Lower leg skin (tissue), 4 donors: ENCODE measurements around the gene NRSN1. TPM values are rescaled to one million over a fixed set of nuclear protein-coding genes. Genes with fewer than 3 reads are reported as not detected.
A peak's percentile ranks its signal among the peaks of the same experiment; 100 is the strongest.

Experiments
- DNase-seq, 2 donors: peaks; one replicate each; pipeline ENCODE4 v3.0.0-alpha.2; 2019; ENCODE audit warnings: low spot score in 2 of 2
- H3K4me3 ChIP-seq: fragments of 200-600 bp; sonication (generic); 2 replicates; pipeline ENCODE4 v1.5.1; 2017; ENCODE audit warnings: mild to moderate bottlenecking, low read depth; ENCODE audit not compliant: poor library complexity, severe bottlenecking
- CTCF ChIP-seq, 3 donors: fragments of 450-650 bp; IDR thresholded peaks; one replicate each; pipeline ENCODE4 v1.5.1; 2016; ENCODE audit warnings: antibody characterized with exemption in 3 of 3, mild to moderate bottlenecking in 3 of 3, moderate library complexity in 2 of 3
- POLR2A ChIP-seq, 2 donors: fragments of 450-650 bp; IDR thresholded peaks; one replicate each; pipeline ENCODE4 v1.6.1; 2016 to 2017; ENCODE audit warnings: antibody characterized with exemption in 2 of 2, mild to moderate bottlenecking in 1 of 2, moderate library complexity in 1 of 2
- WGBS, 2 donors: methylation state at CpG; one replicate each; pipeline ENCODE4 v1.1.5; 2018; 5-methylcytosine and 5-hydroxymethylcytosine counted together
- intact Hi-C: fragments of 100-400 bp; cut with DNase I; formaldehyde crosslinking; loops from one replicate; pipeline ENCODE4 v1.15.0; 2023; ENCODE audit warnings: low total_unique reads
- total RNA-seq, 4 donors: library from RNA; depleted of rRNA; stranded (reverse); fragments of >200 nt; gene quantifications; one replicate each; pipeline ENCODE4 v1.1.0, GENCODE V29; 2016

The NRSN1 gene
- total RNA-seq, 4 donors from 2014 or later, result not detected

GRCh38 chr6:24122139-24122538 is 3.9 kb upstream of the NRSN1 start:
- no peak for DNase-seq
- WGBS, 2 donors, result 48 to 56% methylated on average over 7 of the region's 7 CpGs
- intact Hi-C loops, result no loop called here
- no peak for TF ChIP-seq CTCF (IDR thresholded peaks at IDR 0.05)
- no peak overlapping the region for H3K4me3 ChIP-seq

- no peak for TF ChIP-seq POLR2A (IDR thresholded peaks at IDR 0.05)
- TF ChIP-seq CTCF (IDR thresholded peaks at IDR 0.05), result no peak
- peak in 1 of 2 donors; percentile 17 for DNase-seq
- 0 to 1% methylated on average over 6 of the region's 6 CpGs for WGBS, 2 donors
- no peak overlapping the region for H3K4me3 ChIP-seq
- intact Hi-C loops, result no loop called here
Measured at GRCh38 chr6:24126586-24127192, 674 bp downstream of the NRSN1 start.

- intact Hi-C loops, result no loop called here
- 86 to 88% methylated on average over 2 of the region's 2 CpGs for WGBS, 2 donors
- H3K4me3 ChIP-seq, result no peak overlapping the region
- no peak for DNase-seq
- TF ChIP-seq POLR2A (IDR thresholded peaks at IDR 0.05), result no peak
- no peak for TF ChIP-seq CTCF (IDR thresholded peaks at IDR 0.05)
Measured at GRCh38 chr6:24127316-24127715, 1.3 kb downstream of the NRSN1 start.

GRCh38 chr6:24131751-24132150 is 5.7 kb downstream of the NRSN1 start:
- TF ChIP-seq CTCF (IDR thresholded peaks at IDR 0.05), result no peak
- no peak for TF ChIP-seq POLR2A (IDR thresholded peaks at IDR 0.05)
- intact Hi-C loops, result no loop called here
- DNase-seq, result no peak
- no peak overlapping the region for H3K4me3 ChIP-seq
- WGBS, 2 donors, result 75 to 79% methylated on average over 2 of the region's 2 CpGs

GRCh38 chr6:24139080-24139479 is 13.1 kb downstream of the NRSN1 start:
- no peak for DNase-seq
- 80 to 83% methylated on average over 2 of the region's 2 CpGs for WGBS, 2 donors
- intact Hi-C loops, result no loop called here
- no peak overlapping the region for H3K4me3 ChIP-seq
- TF ChIP-seq CTCF (IDR thresholded peaks at IDR 0.05) (no peak), POLR2A (IDR thresholded peaks at IDR 0.05) (no peak)

- TF ChIP-seq POLR2A (IDR thresholded peaks at IDR 0.05) (no peak), CTCF (IDR thresholded peaks at IDR 0.05) (no peak)
- intact Hi-C loops, result no loop called here
- WGBS, 2 donors, result 63 to 77% methylated on average over 2 of the region's 2 CpGs
Measured at GRCh38 chr6:24139639-24140038, 13.6 kb downstream of the NRSN1 start.

More at GRCh38 chr6:24139639-24140038, 13.6 kb downstream of the NRSN1 start:
- no peak overlapping the region for H3K4me3 ChIP-seq
- no peak for DNase-seq
